GM15510 (cell line): ENCODE results near the gene SLC37A4.

Experiments used
- POLR2A ChIP-seq: IDR thresholded peaks from 3 replicates; pipeline ENCODE4 v1.6.1; 2011; ENCODE audit warnings: borderline replicate concordance; ENCODE audit not compliant: insufficient read length; ENCODE audit errors: extremely low read depth

Gene SLC37A4

GRCh38 chr11:119030329-119031047, at the start of gene SLC37A4:
SLC37A4 (minus strand) TSS chr11:119030877.
- peak; percentile 73 for TF ChIP-seq POLR2A

- TF ChIP-seq POLR2A: no peak
These were observed 48.2 kb upstream of the SLC37A4 start for GRCh38 chr11:119078675-119079420.

- no peak for TF ChIP-seq POLR2A
These were observed 47.2 kb upstream of the SLC37A4 start for GRCh38 chr11:119077839-119078238.

- TF ChIP-seq POLR2A: peak; percentile 81
These were observed 36.9 kb upstream of the SLC37A4 start, which contains the start of gene VPS11 for GRCh38 chr11:119067371-119068222. VPS11 (plus strand) TSS chr11:119067818; CDS start chr11:119067824, 6 bp downstream.

GRCh38 chr11:119065369-119065768, 34.7 kb upstream of the SLC37A4 start:
- no peak for TF ChIP-seq POLR2A

GRCh38 chr11:119062779-119063178, 32.1 kb upstream of the SLC37A4 start:
- no peak for TF ChIP-seq POLR2A

GRCh38 chr11:119061256-119061655, 30.6 kb upstream of the SLC37A4 start:
- TF ChIP-seq POLR2A: no peak

GRCh38 chr11:119057000-119057769, 26.5 kb upstream of the SLC37A4 start, which contains the start of gene HYOU1:
HYOU1 (minus strand) TSS chr11:119057205; CDS start chr11:119056160, 1,045 bp downstream.
- TF ChIP-seq POLR2A: peak; percentile 73

GRCh38 chr11:119056421-119056999, 25.8 kb upstream of the SLC37A4 start:
- no peak for TF ChIP-seq POLR2A

- no peak for TF ChIP-seq POLR2A
These were observed 25.2 kb upstream of the SLC37A4 start for GRCh38 chr11:119055901-119056300.

GRCh38 chr11:119054418-119054817, 23.7 kb upstream of the SLC37A4 start:
- no peak for TF ChIP-seq POLR2A

GRCh38 chr11:119052163-119052814, 21.6 kb upstream of the SLC37A4 start:
- no peak for TF ChIP-seq POLR2A
